Right ventricle myocardium inferior (tissue), 1 donor: ENCODE measurements around the gene EVX2. TPM values are rescaled to one million over a fixed set of nuclear protein-coding genes. Genes with fewer than 3 reads are reported as not detected.

ENCODE experiments used
- ATAC-seq: fragments of 200-7000 bp; cut with Tn5 transposase; one replicate; pipeline ENCODE4 v1.9.1; 2020; ENCODE audit warnings: mild to moderate bottlenecking, moderate library complexity
- DNase-seq: peaks from one replicate; pipeline ENCODE4 v3.0.0; 2021; ENCODE audit errors: missing footprints
- intact Hi-C: fragments of 100-400 bp; cut with DNase I; formaldehyde crosslinking; loops from one replicate; pipeline ENCODE4 v1.11.0; 2022
- total RNA-seq: library from RNA; stranded (reverse); fragmentation: NEBNext Ultra II Directional; extraction: Animal tissue kit (Norgen Biotek cat#: 25700); gene quantifications from one replicate; pipeline ENCODE4 v1.2.1, GENCODE V29; 2021
- donor health status: DM: no; HTN: yes; CAD: no; lungs with severe emphysema.

Gene EVX2
- total RNA-seq, 1 donor from 2014 or later, result not detected

DNA sequence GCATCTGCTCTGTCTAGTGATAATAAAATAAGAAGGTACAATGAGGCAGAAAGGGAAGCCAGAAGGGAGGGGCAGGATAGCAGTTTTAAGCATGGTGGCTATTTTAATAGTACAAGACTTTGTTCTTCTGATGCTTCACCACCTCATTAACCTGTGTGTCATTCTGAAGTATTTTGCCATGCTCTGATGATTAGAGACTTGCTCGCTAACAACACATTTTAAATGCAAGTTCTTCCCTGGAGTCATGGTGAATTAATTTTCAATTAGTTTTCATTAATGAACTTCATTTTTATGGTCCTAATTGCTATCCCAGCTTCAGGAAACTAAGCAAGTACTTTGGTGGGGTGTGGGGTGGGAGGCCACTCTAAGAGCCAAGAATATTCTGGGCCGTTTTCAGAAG is 56.0 kb downstream of the EVX2 start:
- ATAC-seq (no peak), DNase-seq (no peak)
- intact Hi-C loops, result no loop called here

Other genes with a start within 250 kb of the EVX2 start
- gene LNPK, start 81.7 kb downstream of the EVX2 start, total RNA-seq, result 38.8 TPM
- not detected for gene HOXD13, start 8.8 kb upstream of the EVX2 start, total RNA-seq
- not detected for gene HOXD12, start 15.8 kb upstream of the EVX2 start, total RNA-seq
- gene HOXD11, start 23.3 kb upstream of the EVX2 start, total RNA-seq, result not detected
- not detected for gene HOXD10, start 32.8 kb upstream of the EVX2 start, total RNA-seq
- not detected for gene HOXD9, start 38.8 kb upstream of the EVX2 start, total RNA-seq
- gene HOXD8, start 45.7 kb upstream of the EVX2 start, total RNA-seq, result 0.16 TPM
- gene HOXD4, start 67.6 kb upstream of the EVX2 start, total RNA-seq, result not detected
- 0.30 TPM for gene HOXD3, start 73.3 kb upstream of the EVX2 start, total RNA-seq
- not detected for gene HOXD1, start 104.7 kb upstream of the EVX2 start, total RNA-seq
- gene MTX2, start 185.5 kb upstream of the EVX2 start, total RNA-seq, result 51.0 TPM